HepG2 (cell line): ENCODE measurements around the gene UCN2. TPM values are rescaled to one million over a fixed set of nuclear protein-coding genes. Genes with fewer than 3 reads are reported as not detected.

Source experiments
- ARNT2 ChIP-seq: sonication (generic); formaldehyde crosslinking; IDR thresholded peaks from 2 replicates; pipeline ENCODE4 v1.8.0; 2022; ENCODE audit warnings: mild to moderate bottlenecking, low read depth, missing genetic modification reagents, moderate library complexity
- HES4 ChIP-seq: sonication (generic); formaldehyde crosslinking; IDR thresholded peaks from 2 replicates; pipeline ENCODE4 v1.9.0; 2021; ENCODE audit warnings: mild to moderate bottlenecking, missing genetic modification reagents, borderline replicate concordance
- IRF2 ChIP-seq: IDR thresholded peaks from 2 replicates; pipeline ENCODE4 v1.6.1; 2018; ENCODE audit warnings: missing genetic modification reagents, missing compliant biosample characterization
- KDM4B ChIP-seq: sonication (generic); formaldehyde crosslinking; IDR thresholded peaks from 2 replicates; pipeline ENCODE4 v1.4.0; 2020; ENCODE audit warnings: missing genetic modification reagents
- MAF1 ChIP-seq: sonication (generic); formaldehyde crosslinking; IDR thresholded peaks from 2 replicates; pipeline ENCODE4 v1.5.0; 2020; ENCODE audit warnings: missing genetic modification reagents, borderline replicate concordance
- MBD4 ChIP-seq: IDR thresholded peaks from 2 replicates; pipeline ENCODE4 v1.6.1; 2012; ENCODE audit warnings: low read length, inconsistent platforms, borderline replicate concordance
- MBNL3 ChIP-seq: fragments of 250-450 bp; sonication (Bioruptor Pico); conservative IDR thresholded peaks from 2 replicates; pipeline ENCODE4 v1.8.0; 2022; ENCODE audit warnings: mild to moderate bottlenecking, inconsistent platforms
- MEIS2 ChIP-seq: sonication (generic); formaldehyde crosslinking; IDR thresholded peaks from 2 replicates; pipeline ENCODE4 v1.9.0; 2021; ENCODE audit warnings: mild to moderate bottlenecking, missing genetic modification reagents
- MXD1 ChIP-seq: sonication (generic); formaldehyde crosslinking; IDR thresholded peaks from 2 replicates; pipeline ENCODE4 v1.4.0; 2020; ENCODE audit warnings: mild to moderate bottlenecking, missing genetic modification reagents
- MYC ChIP-seq: sonication (generic); formaldehyde crosslinking; IDR thresholded peaks from 2 replicates; pipeline ENCODE4 v1.9.0; 2021; ENCODE audit warnings: missing genetic modification reagents, borderline replicate concordance
- ONECUT2 ChIP-seq: sonication (generic); formaldehyde crosslinking; IDR thresholded peaks from 2 replicates; pipeline ENCODE4 v1.4.0; 2020; ENCODE audit warnings: missing genetic modification reagents
- POLR2AphosphoS5 ChIP-seq: IDR thresholded peaks from 2 replicates; pipeline ENCODE4 v1.6.1; 2012; ENCODE audit warnings: low read depth, low read length
- SKI ChIP-seq: fragments of 450-650 bp; IDR thresholded peaks from one replicate; pipeline ENCODE4 v1.6.1; 2018; ENCODE audit warnings: mild to moderate bottlenecking; ENCODE audit not compliant: partially characterized antibody
- SPEN ChIP-seq: sonication (generic); formaldehyde crosslinking; IDR thresholded peaks from 2 replicates; pipeline ENCODE4 v1.5.1; 2020; ENCODE audit warnings: low read depth, mild to moderate bottlenecking, missing genetic modification reagents
- TRAFD1 ChIP-seq: sonication (generic); formaldehyde crosslinking; IDR thresholded peaks from 2 replicates; pipeline ENCODE4 v1.5.1; 2020; ENCODE audit warnings: missing genetic modification reagents, mild to moderate bottlenecking, borderline replicate concordance
- ZBTB43 ChIP-seq: sonication (generic); formaldehyde crosslinking; conservative IDR thresholded peaks from 2 replicates; pipeline ENCODE4 v1.4.0; 2020; ENCODE audit warnings: missing genetic modification reagents
- ZNF232 ChIP-seq: sonication (generic); formaldehyde crosslinking; IDR thresholded peaks from 2 replicates; pipeline ENCODE4 v1.4.0; 2020; ENCODE audit warnings: missing genetic modification reagents, borderline replicate concordance
- ZNF235 ChIP-seq: sonication (generic); formaldehyde crosslinking; IDR thresholded peaks from 2 replicates; pipeline ENCODE4 v1.8.1; 2023; ENCODE audit warnings: mild to moderate bottlenecking, missing genetic modification reagents, borderline replicate concordance
- ZNF34 ChIP-seq: sonication (generic); formaldehyde crosslinking; IDR thresholded peaks from 2 replicates; pipeline ENCODE4 v1.4.0; 2020; ENCODE audit warnings: mild to moderate bottlenecking, missing genetic modification reagents, borderline replicate concordance
- ZNF460 ChIP-seq: sonication (generic); formaldehyde crosslinking; IDR thresholded peaks from 2 replicates; pipeline ENCODE4 v1.5.1; 2020; ENCODE audit warnings: missing genetic modification reagents, mild to moderate bottlenecking, borderline replicate concordance
- ZNF546 ChIP-seq: sonication (generic); formaldehyde crosslinking; conservative IDR thresholded peaks from 2 replicates; pipeline ENCODE4 v1.8.1; 2023; ENCODE audit warnings: mild to moderate bottlenecking, missing genetic modification reagents
- ZNF800 ChIP-seq: sonication (generic); formaldehyde crosslinking; IDR thresholded peaks from 2 replicates; pipeline ENCODE4 v1.4.0; 2020; ENCODE audit warnings: missing genetic modification reagents
- polyA plus RNA-seq, 8 experiments: library from polyadenylated mRNA; depleted of rRNA in 3 of 8; stranded (reverse) in 7 of 8; unstranded in 1 of 8; fragments of >200 nt; fragmentation: Illumina TruSeq in 4 of 8; extraction: Trizol in 4 of 8; gene quantifications; 2 replicates each; pipeline versions ENCODE4 v1.2.1 to v1.2.3, GENCODE V29; 2011 to 2016; ENCODE audit warnings: low read depth in 4 of 8, missing spikeins in 1 of 8, mixed read lengths in 1 of 8; ENCODE audit not compliant: insufficient read depth in 1 of 8
- total RNA-seq, 5 experiments: library from RNA; depleted of rRNA; stranded (reverse); fragments of >200 nt; fragmentation: Illumina TruSeq; extraction: Trizol; gene quantifications; 2 replicates each; pipeline ENCODE4 v1.2.3, GENCODE V29; 2016; ENCODE audit warnings: low read depth in 1 of 5

Gene UCN2
- total and polyA plus RNA-seq, 2 of the 13 experiments (the other 11 are each of a cell fraction or from before 2014, with no cell fraction given): 0.07 to 1.5 TPM

GRCh38 chr3:48556796-48557626 lies 6.6 kb downstream of the UCN2 start, which contains the start of gene PFKFB4 (continued):
- TF ChIP-seq TRAFD1 (CRISPR knock-in tag) (no peak), ZNF232 (CRISPR knock-in tag) (peak; percentile 69; the same call in 1 of the 2 replicates), KDM4B (CRISPR knock-in tag) (peak; percentile 58), MBNL3 (CRISPR knock-in tag) (no peak), MBD4 (no peak), SKI (no peak), MYC (CRISPR knock-in tag) (peak; percentile 82), ZBTB43 (CRISPR knock-in tag) (no peak), HES4 (no peak), ZNF460 (CRISPR knock-in tag) (no peak; the same call in 1 of the 2 replicates), MXD1 (CRISPR knock-in tag) (0 out of 2 replicates have a peak, but pooled peaks have one; percentile 33), ZNF235 (CRISPR knock-in tag) (0 out of 2 replicates have a peak, but pooled peaks have one; percentile 1), IRF2 (CRISPR knock-in tag) (peak; percentile 91; the same call in 1 of the 2 replicates), MEIS2 (CRISPR knock-in tag) (peak; percentile 78; the same call in 1 of the 2 replicates), ZNF800 (CRISPR knock-in tag) (peak; percentile 71; the same call in 1 of the 2 replicates), SPEN (CRISPR knock-in tag) (peak; percentile 61; the same call in 1 of the 2 replicates), POLR2AphosphoS5 (peak; percentile 92), ZNF546 (CRISPR knock-in tag) (no peak), ZNF34 (CRISPR knock-in tag) (no peak), MAF1 (no peak), ARNT2 (CRISPR knock-in tag) (peak; percentile 75; the same call in 1 of the 2 replicates), ONECUT2 (CRISPR knock-in tag) (no peak)
